ENCODE results near the gene RILP. TPM values are rescaled to one million over a fixed set of nuclear protein-coding genes. Genes with fewer than 3 reads are reported as not detected.

The RILP gene
- total RNA-seq, 1 donor from 2014 or later: 1.4 TPM

DNA sequence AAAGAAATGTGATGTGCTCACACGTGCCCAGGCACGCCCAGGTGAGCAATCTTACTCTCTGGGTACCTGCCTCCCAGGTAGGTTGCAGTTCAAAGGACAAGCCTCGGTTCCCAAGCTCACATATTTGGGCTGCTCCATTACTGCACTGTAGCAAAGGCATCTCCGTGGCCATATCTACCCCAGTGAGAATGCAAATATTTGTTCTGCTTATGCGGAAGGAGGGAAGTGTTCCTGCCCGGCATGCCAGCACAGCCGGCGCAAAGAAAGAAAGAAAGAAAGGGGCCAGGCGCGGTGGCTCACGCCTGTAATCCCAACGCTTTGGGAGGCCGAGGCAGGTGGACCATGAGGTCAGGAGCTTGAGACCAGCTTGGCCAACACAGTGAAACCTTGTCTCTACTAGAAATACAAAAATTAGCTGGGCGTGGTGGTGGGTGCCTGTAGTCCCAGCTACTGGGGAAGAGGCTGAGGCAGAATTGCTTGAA lies 51.8 kb downstream of the RILP start:
- no peak for DNase-seq

Small RNA genes lying within 50 kb of the gene (small RNA-seq; reads per million reads assigned to genes)
- gene RN7SL105P: not detected

Other genes with a start within 250 kb of the RILP start
- 515 TPM for gene YWHAE, start 249.6 kb downstream of the RILP start, total RNA-seq
- 152 TPM for gene CRK, start 193.6 kb downstream of the RILP start, total RNA-seq
- 7.3 TPM for gene MYO1C, start 157.2 kb downstream of the RILP start, total RNA-seq
- 43.2 TPM for gene INPP5K, start 133.3 kb downstream of the RILP start, total RNA-seq
- 15.1 TPM for gene PITPNA, start 87.1 kb downstream of the RILP start, total RNA-seq
- 15.1 TPM for gene SLC43A2, start 21.0 kb downstream of the RILP start, total RNA-seq
- 3.9 TPM for gene SCARF1, start 4.1 kb downstream of the RILP start, total RNA-seq
- 71.1 TPM for gene PRPF8, start 35.0 kb upstream of the RILP start, total RNA-seq
- 0.47 TPM for gene TLCD2, start 60.5 kb upstream of the RILP start, total RNA-seq
- 10.8 TPM for gene WDR81, start 74.8 kb upstream of the RILP start, total RNA-seq
- 0.16 TPM for gene SERPINF2, start 93.0 kb upstream of the RILP start, total RNA-seq
- 5.8 TPM for gene SERPINF1, start 112.2 kb upstream of the RILP start, total RNA-seq
- 9.8 TPM for gene SMYD4, start 180.0 kb upstream of the RILP start, total RNA-seq
- 16.4 TPM for gene RPA1, start 180.1 kb upstream of the RILP start, total RNA-seq

All from occipital lobe (tissue), 3 donors.